ENCODE results near the gene FHOD3. TPM values are rescaled to one million over a fixed set of nuclear protein-coding genes. Genes with fewer than 3 reads are reported as not detected.

The FHOD3 gene
- total and polyA plus RNA-seq, 2 of the 8 experiments (the other 6 are each of a cell fraction or from before 2014, with no cell fraction given) = 9.7 to 10.5 TPM

DNA sequence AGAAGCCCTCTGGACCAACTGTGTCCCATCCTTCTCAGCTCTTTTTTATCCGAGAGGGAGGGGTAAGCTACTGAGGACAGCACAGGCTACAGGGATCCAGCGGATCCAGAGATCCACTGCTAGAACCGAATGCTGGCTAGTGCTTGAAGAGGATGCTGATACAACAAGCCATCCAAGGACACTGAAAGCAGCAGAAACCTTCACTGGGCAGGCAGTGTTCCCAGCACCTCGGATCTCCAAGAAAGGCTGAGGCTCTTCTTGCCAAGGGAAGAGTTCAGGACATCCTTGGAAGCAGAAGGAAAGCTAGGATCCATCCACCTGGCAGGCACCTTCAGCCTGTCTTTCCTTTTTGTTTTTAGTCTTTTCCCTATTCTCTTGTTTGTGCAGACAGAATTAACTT, 13.2 kb upstream of the FHOD3 start (continued):
- TF ChIP-seq POLR2AphosphoS5 (IDR thresholded peaks at IDR 0.05; ENCODE audit: low read depth, low read length) = no peak
